ENCODE data around the gene TCFL5. TPM values are rescaled to one million over a fixed set of nuclear protein-coding genes. Genes with fewer than 3 reads are reported as not detected.

Gene TCFL5
- total RNA-seq (2021; ENCODE audit: unreplicated experiment) (23.8 TPM), Bru-seq, nascent RNA (percentile 79 among the genes with signal in this experiment), BruChase-seq, experiment 1, labeled RNA remaining after a 2-hour chase (percentile 92 among the genes with signal in this experiment), BruChase-seq, experiment 2, labeled RNA remaining after a 6-hour chase (percentile 87 among the genes with signal in this experiment)
- polyA plus RNA-seq (2012; ENCODE audit: insufficient read length), result 22.3 TPM
- long read RNA-seq, transcript TCFL5-202 (6 exons, 2,456 nt), result major isoform, 11 of 55 reads
- long read RNA-seq, partial matches to known transcripts, result 7 of 55 reads
- long read RNA-seq, other reads (novel, unspliced or antisense), result 33 of 55 reads

DNA sequence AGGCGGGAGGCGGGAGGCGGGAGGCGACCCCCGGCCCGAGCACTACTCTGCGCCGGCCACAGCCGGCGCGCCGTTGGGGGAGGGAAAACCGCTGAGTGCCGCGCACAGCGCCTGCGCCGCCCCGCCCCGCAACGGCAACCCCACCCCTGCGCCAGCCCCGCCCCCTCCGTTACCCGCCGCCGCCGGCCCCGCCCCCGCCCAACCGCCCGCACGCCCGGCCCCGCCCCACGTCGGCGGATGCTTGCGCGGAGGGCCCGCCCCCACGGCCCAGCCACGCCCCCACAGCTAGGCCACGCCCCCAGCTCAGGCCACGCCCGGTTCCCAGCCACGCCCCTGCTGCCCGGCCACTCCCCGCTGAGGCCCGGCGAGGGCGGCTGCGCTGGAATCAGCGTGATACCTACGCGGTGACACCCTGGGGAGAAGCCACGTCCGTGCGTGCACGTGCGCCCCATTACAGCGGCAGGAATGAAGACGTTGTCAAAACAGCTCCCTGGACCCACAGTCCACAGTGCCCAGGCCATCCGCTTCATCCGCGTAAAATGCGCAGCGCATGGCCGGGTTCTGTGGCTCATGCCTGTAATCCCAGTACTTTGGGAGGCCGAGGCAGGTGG is at the start of gene TCFL5:
TSS of gene TCFL5 (minus strand) at position 97 of the 611 bp plus-strand sequence. CDS start 152 bp downstream, outside the sequence.
- in situ Hi-C loops (cut with HindIII; ENCODE audit: low pct_unique_long_range_greater_than_20kb, low sequenced_read_pairs), result no loop called here
- DNase-seq (ENCODE audit: low read depth, low spot score) (no peak), ATAC-seq (peak; percentile 91)
- Histone ChIP-seq H3K27me3 (ENCODE audit: control insufficient read depth, insufficient read depth, low read length) (no peaks in the 10 kb centered on the region), H3K27ac (ENCODE audit: low read length) (peak within 1 kb of the TSS; percentile 74), H3K4me1 (ENCODE audit: control insufficient read depth, insufficient read depth, low read length) (peaks cover 12% of the 10 kb centered on the region), H3K9me3 (ENCODE audit: control insufficient read depth, insufficient read depth, low read depth, low read length) (no peaks in the 10 kb centered on the region), H3K4me3 (ENCODE audit: low read depth in 2 of 2, low read length in 2 of 2) (peak within 1 kb of the TSS; percentile 57 to 66), H3K36me3 (ENCODE audit: control insufficient read depth, insufficient read depth, low read length) (peaks cover 5% of the 10 kb centered on the region)
- ChIA-PET POLR2A (no interaction called here), CTCF (interaction anchor here (0.6 kb wide), 1 partner anchor 39 kb away, joined by 3 read pairs; no protein-coding TSS in a partner anchor)
- intact Hi-C loops (cut with micrococcal nuclease; ENCODE audit: unreplicated experiment), result no loop called here
- TF ChIP-seq TCF7L2 (IDR thresholded peaks at IDR 0.05; ENCODE audit: low read depth, low read length) (no peak), SIN3A (IDR thresholded peaks at IDR 0.05; ENCODE audit: borderline replicate concordance, insufficient read depth, low read depth, low read length) (no peak), POLR2AphosphoS5 (IDR thresholded peaks at IDR 0.05; ENCODE audit: low read depth, low read length) (no peak)
- TF ChIP-seq, protein P1, sequence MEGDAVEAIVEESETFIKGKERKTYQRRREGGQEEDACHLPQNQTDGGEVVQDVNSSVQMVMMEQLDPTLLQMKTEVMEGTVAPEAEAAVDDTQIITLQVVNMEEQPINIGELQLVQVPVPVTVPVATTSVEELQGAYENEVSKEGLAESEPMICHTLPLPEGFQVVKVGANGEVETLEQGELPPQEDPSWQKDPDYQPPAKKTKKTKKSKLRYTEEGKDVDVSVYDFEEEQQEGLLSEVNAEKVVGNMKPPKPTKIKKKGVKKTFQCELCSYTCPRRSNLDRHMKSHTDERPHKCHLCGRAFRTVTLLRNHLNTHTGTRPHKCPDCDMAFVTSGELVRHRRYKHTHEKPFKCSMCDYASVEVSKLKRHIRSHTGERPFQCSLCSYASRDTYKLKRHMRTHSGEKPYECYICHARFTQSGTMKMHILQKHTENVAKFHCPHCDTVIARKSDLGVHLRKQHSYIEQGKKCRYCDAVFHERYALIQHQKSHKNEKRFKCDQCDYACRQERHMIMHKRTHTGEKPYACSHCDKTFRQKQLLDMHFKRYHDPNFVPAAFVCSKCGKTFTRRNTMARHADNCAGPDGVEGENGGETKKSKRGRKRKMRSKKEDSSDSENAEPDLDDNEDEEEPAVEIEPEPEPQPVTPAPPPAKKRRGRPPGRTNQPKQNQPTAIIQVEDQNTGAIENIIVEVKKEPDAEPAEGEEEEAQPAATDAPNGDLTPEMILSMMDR (IDR thresholded peaks at IDR 0.05), result no peak
- TF ChIP-seq, protein P2, sequence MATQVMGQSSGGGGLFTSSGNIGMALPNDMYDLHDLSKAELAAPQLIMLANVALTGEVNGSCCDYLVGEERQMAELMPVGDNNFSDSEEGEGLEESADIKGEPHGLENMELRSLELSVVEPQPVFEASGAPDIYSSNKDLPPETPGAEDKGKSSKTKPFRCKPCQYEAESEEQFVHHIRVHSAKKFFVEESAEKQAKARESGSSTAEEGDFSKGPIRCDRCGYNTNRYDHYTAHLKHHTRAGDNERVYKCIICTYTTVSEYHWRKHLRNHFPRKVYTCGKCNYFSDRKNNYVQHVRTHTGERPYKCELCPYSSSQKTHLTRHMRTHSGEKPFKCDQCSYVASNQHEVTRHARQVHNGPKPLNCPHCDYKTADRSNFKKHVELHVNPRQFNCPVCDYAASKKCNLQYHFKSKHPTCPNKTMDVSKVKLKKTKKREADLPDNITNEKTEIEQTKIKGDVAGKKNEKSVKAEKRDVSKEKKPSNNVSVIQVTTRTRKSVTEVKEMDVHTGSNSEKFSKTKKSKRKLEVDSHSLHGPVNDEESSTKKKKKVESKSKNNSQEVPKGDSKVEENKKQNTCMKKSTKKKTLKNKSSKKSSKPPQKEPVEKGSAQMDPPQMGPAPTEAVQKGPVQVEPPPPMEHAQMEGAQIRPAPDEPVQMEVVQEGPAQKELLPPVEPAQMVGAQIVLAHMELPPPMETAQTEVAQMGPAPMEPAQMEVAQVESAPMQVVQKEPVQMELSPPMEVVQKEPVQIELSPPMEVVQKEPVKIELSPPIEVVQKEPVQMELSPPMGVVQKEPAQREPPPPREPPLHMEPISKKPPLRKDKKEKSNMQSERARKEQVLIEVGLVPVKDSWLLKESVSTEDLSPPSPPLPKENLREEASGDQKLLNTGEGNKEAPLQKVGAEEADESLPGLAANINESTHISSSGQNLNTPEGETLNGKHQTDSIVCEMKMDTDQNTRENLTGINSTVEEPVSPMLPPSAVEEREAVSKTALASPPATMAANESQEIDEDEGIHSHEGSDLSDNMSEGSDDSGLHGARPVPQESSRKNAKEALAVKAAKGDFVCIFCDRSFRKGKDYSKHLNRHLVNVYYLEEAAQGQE (IDR thresholded peaks at IDR 0.05; ENCODE audit: insufficient read depth in 1 of 2, low read depth in 2 of 2, low read length in 1 of 2), result no peak
- BruUV-seq (replicated peaks), result no TSS peak

GRCh38 chr20:62910777-62911497 is 49.3 kb upstream of the TCFL5 start:
- CTCF ChIA-PET, result no interaction called here
- BruUV-seq (replicated peaks), result no TSS peak

More at GRCh38 chr20:62910777-62911497, 49.3 kb upstream of the TCFL5 start:
- no peaks in the 10 kb centered on the region for H3K27me3 ChIP-seq (ENCODE audit: control insufficient read depth, insufficient read depth, low read length)
- peaks cover 19% of the 10 kb centered on the region for H3K36me3 ChIP-seq (ENCODE audit: control insufficient read depth, insufficient read depth, low read length)
- intact Hi-C loops (cut with micrococcal nuclease; ENCODE audit: unreplicated experiment) (no loop called here), in situ Hi-C loops (cut with HindIII; ENCODE audit: low pct_unique_long_range_greater_than_20kb, low sequenced_read_pairs) (no loop called here)
- no peaks in the 10 kb centered on the region for H3K9me3 ChIP-seq (ENCODE audit: control insufficient read depth, insufficient read depth, low read depth, low read length)
- H3K4me3 ChIP-seq (ENCODE audit: low read depth in 2 of 2, low read length in 2 of 2), result no peak overlapping the region
- TF ChIP-seq TCF7L2 (IDR thresholded peaks at IDR 0.05; ENCODE audit: low read depth, low read length) (no peak), SIN3A (IDR thresholded peaks at IDR 0.05; ENCODE audit: borderline replicate concordance, insufficient read depth, low read depth, low read length) (no peak)
- TF ChIP-seq, protein P1 (IDR thresholded peaks at IDR 0.05), result no peak
- TF ChIP-seq, protein P2 (IDR thresholded peaks at IDR 0.05; ENCODE audit: insufficient read depth in 1 of 2, low read depth in 2 of 2, low read length in 1 of 2), result no peak
- no peak overlapping the region for H3K27ac ChIP-seq (ENCODE audit: low read length)
- DNase-seq (ENCODE audit: low read depth, low spot score) (no peak), ATAC-seq (no peak)
- peaks cover 28% of the 10 kb centered on the region for H3K4me1 ChIP-seq (ENCODE audit: control insufficient read depth, insufficient read depth, low read length)
- POLR2A ChIA-PET, result no interaction called here
